Transverse colon (tissue), 4 donors: ENCODE results near the gene MEGF11. TPM values are rescaled to one million over a fixed set of nuclear protein-coding genes. Genes with fewer than 3 reads are reported as not detected.

Experiments
- DNase-seq: peaks from one replicate; pipeline ENCODE4 v3.0.0-alpha.2; 2019
- H3K27ac ChIP-seq, 4 donors: fragments of 200-600 bp; sonication (generic); 2 replicates each; pipeline ENCODE4 v1.5.1; 2016 to 2018; ENCODE audit warnings: inconsistent platforms in 4 of 4
- H3K27me3 ChIP-seq: fragments of 200-600 bp; sonication (generic); 2 replicates; pipeline ENCODE4 v1.5.1; 2017; ENCODE audit warnings: inconsistent platforms
- H3K36me3 ChIP-seq, 4 donors: fragments of 200-600 bp; sonication (generic); 2 replicates each; pipeline ENCODE4 v1.5.1; 2017 to 2019; ENCODE audit warnings: inconsistent platforms in 4 of 4
- H3K4me1 ChIP-seq, 4 donors: fragments of 200-600 bp; sonication (generic); 2 replicates each; pipeline ENCODE4 v1.5.1; 2017 to 2020; ENCODE audit warnings: inconsistent platforms in 4 of 4
- H3K4me3 ChIP-seq, 4 donors: fragments of 200-600 bp; sonication (generic); 1 replicate in 1 of 4; 2 replicates in 3 of 4; pipeline versions ENCODE4 v1.5.1 to v1.6.1; 2017 to 2019; ENCODE audit warnings: inconsistent platforms in 4 of 4
- H3K9me3 ChIP-seq, 2 donors: fragments of 200-600 bp; sonication (generic); 2 replicates each; pipeline ENCODE4 v1.5.1; 2017 to 2019; ENCODE audit warnings: inconsistent platforms in 2 of 2
- CTCF ChIP-seq, 5 experiments: fragments of 200-600 bp in 3 of 5; fragments of 450-650 bp in 2 of 5; sonication (generic) in 3 of 5; IDR thresholded peaks; 1 replicate in 2 of 5; 2 replicates in 3 of 5; pipeline ENCODE4 v1.5.1; 2016 to 2017; ENCODE audit warnings: antibody characterized with exemption in 5 of 5, inconsistent platforms in 3 of 5, mild to moderate bottlenecking in 2 of 5, moderate library complexity in 1 of 5
- EP300 ChIP-seq: sonication (generic); formaldehyde crosslinking; IDR thresholded peaks from one replicate; pipeline ENCODE4 v1.6.1; 2017; ENCODE audit warnings: antibody characterized with exemption, low read depth
- POLR2A ChIP-seq: fragments of 450-650 bp; IDR thresholded peaks from one replicate; pipeline ENCODE4 v1.6.1; 2016; ENCODE audit warnings: antibody characterized with exemption, mild to moderate bottlenecking, moderate library complexity
- POLR2AphosphoS5 ChIP-seq, 3 donors: sonication (generic); formaldehyde crosslinking; IDR thresholded peaks; one replicate each; pipeline ENCODE4 v1.6.1; 2016; ENCODE audit warnings: antibody characterized with exemption in 3 of 3
- WGBS, 2 donors: methylation state at CpG; one replicate each; pipeline ENCODE4 v1.1.5; 2018; ENCODE audit warnings: low coverage in 1 of 2; 5-methylcytosine and 5-hydroxymethylcytosine counted together
- in situ Hi-C, 4 donors: fragments of 200-750 bp; cut with MboI; loops; one replicate each; pipeline versions ENCODE4 v1.15.0 to v1.15.1; 2017; ENCODE audit warnings: low sequenced_read_pairs in 3 of 4, low pct_ligation_motif_present in 1 of 4, low pct_unique_long_range_greater_than_20kb in 1 of 4
- intact Hi-C: fragments of 100-400 bp; cut with DNase I; formaldehyde crosslinking; loops from one replicate; pipeline ENCODE4 v1.15.1; 2023; ENCODE audit warnings: low total_unique reads
- total RNA-seq, 4 donors: library from RNA; depleted of rRNA; stranded (reverse); fragments of >200 nt; gene quantifications; one replicate each; pipeline ENCODE4 v1.1.0, GENCODE V29; 2016

MEGF11 gene
- total RNA-seq, 4 donors from 2014 or later, result 0.16 TPM; not detected in 3

- in situ Hi-C loops (no loop called here), intact Hi-C loops (no loop called here)
- Histone ChIP-seq H3K4me3 (no peak overlapping the region), H3K27ac (no peak overlapping the region), H3K4me1 (no peaks in the 10 kb centered on the region), H3K27me3 (no peaks in the 10 kb centered on the region), H3K36me3 (no peaks in the 10 kb centered on the region), H3K9me3 (no peaks in the 10 kb centered on the region)
- DNase-seq, result no peak
- WGBS, 2 donors, result 84% methylated on average over 11 of the region's 15 CpGs; no CpG with 5 or more reads in 1 of the 2 donors
- TF ChIP-seq CTCF (IDR thresholded peaks at IDR 0.05) (no peak), POLR2AphosphoS5 (IDR thresholded peaks at IDR 0.05) (no peak), EP300 (no peak), POLR2A (no peak)
Observed at GRCh38 chr15:66095871-66096687, 157.5 kb downstream of the MEGF11 start.

DNA sequence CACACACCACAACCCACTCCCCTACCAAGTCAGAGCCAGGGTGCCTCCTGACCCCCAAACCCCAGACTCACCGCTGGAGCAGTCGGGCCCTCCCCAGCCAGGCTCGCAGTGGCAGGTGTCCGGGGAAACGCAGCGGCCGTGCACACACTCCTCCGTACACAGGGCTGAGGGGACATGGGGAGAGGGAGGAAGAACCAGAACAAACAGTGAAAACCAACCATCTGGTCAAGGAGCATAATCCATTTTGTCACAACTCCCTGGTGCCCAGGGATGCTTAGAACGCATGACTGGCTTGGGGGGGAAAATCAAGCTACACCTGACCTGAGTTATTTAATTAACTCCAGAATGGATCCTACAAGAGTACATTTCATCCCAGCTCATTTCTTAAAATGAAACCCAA lies 159.2 kb downstream of the MEGF11 start:
- no peak for TF ChIP-seq POLR2AphosphoS5 (IDR thresholded peaks at IDR 0.05)
- no peak for TF ChIP-seq POLR2A
- no peak for TF ChIP-seq EP300
- no peak for TF ChIP-seq CTCF (IDR thresholded peaks at IDR 0.05)
- no peaks in the 10 kb centered on the region for H3K27me3 ChIP-seq
- DNase-seq, result no peak
- WGBS, 2 donors, result 63 to 94% methylated on average over 6 to 9 of the region's 9 CpGs
- no peak overlapping the region for H3K27ac ChIP-seq
- no peaks in the 10 kb centered on the region for H3K4me1 ChIP-seq
- no peak overlapping the region for H3K4me3 ChIP-seq
- H3K9me3 ChIP-seq, result no peaks in the 10 kb centered on the region
- intact Hi-C loops, result no loop called here
- H3K36me3 ChIP-seq, result no peaks in the 10 kb centered on the region
- in situ Hi-C loops, result no loop called here

GRCh38 chr15:66092053-66093016 lies 161.2 kb downstream of the MEGF11 start:
- Histone ChIP-seq H3K27ac (no peak overlapping the region), H3K36me3 (no peaks in the 10 kb centered on the region), H3K4me1 (no peaks in the 10 kb centered on the region), H3K27me3 (no peaks in the 10 kb centered on the region), H3K4me3 (no peak overlapping the region), H3K9me3 (no peaks in the 10 kb centered on the region)
- in situ Hi-C loops, result no loop called here
- DNase-seq, result no peak
- no peak for TF ChIP-seq POLR2A
- TF ChIP-seq EP300, result no peak
- TF ChIP-seq CTCF (IDR thresholded peaks at IDR 0.05), result no peak
- no peak for TF ChIP-seq POLR2AphosphoS5 (IDR thresholded peaks at IDR 0.05)
- intact Hi-C loops, result no loop called here
- 73 to 80% methylated on average over 1 to 7 of the region's 7 CpGs for WGBS, 2 donors

- Histone ChIP-seq H3K4me1 (no peaks in the 10 kb centered on the region), H3K4me3 (no peak overlapping the region), H3K9me3 (peaks cover 0 to 2% of the 10 kb centered on the region in 2 donors), H3K27ac (no peak overlapping the region), H3K36me3 (no peaks in the 10 kb centered on the region), H3K27me3 (no peaks in the 10 kb centered on the region)
- TF ChIP-seq CTCF (IDR thresholded peaks at IDR 0.05) (no peak), POLR2A (no peak), EP300 (no peak), POLR2AphosphoS5 (IDR thresholded peaks at IDR 0.05) (no peak)
- WGBS, 2 donors, result 75 to 76% methylated on average over 5 of the region's 5 CpGs
- in situ Hi-C loops (no loop called here), intact Hi-C loops (no loop called here)
- DNase-seq, result no peak
Observed at GRCh38 chr15:66089509-66089908, 164.0 kb downstream of the MEGF11 start.
